Heart right ventricle (tissue), 16 donors: ENCODE measurements around the gene SLC39A5. TPM values are rescaled to one million over a fixed set of nuclear protein-coding genes. Genes with fewer than 3 reads are reported as not detected.
A peak's percentile ranks its signal among the peaks of the same experiment; 100 is the strongest.

Experiments used
- ATAC-seq, 8 donors: fragments of 200-7000 bp; cut with Tn5 transposase; one replicate each; pipeline ENCODE4 v1.9.1; 2020; ENCODE audit warnings: mild to moderate bottlenecking in 8 of 8, moderate library complexity in 8 of 8, moderate number of reproducible peaks in 1 of 8
- DNase-seq, 2 donors: peaks; one replicate each; pipeline ENCODE4 v3.0.0-alpha.2; 2020
- H3K27ac ChIP-seq, 10 donors: fragments of 200-600 bp; sonication (generic) in 2 of 10; one replicate each; pipeline versions ENCODE4 v1.5.0 to v1.8.0; 2020 to 2022; ENCODE audit warnings: mild to moderate bottlenecking in 3 of 10
- H3K27me3 ChIP-seq, 7 donors: fragments of 200-600 bp; one replicate each; pipeline ENCODE4 v1.8.0; 2021 to 2022; ENCODE audit warnings: mild to moderate bottlenecking in 2 of 7
- H3K36me3 ChIP-seq, 9 donors: fragments of 200-600 bp; sonication (generic) in 1 of 9; one replicate each; pipeline versions ENCODE4 v1.5.0 to v1.8.0; 2020 to 2022; ENCODE audit warnings: mild to moderate bottlenecking in 2 of 9
- H3K4me1 ChIP-seq, 9 donors: fragments of 200-600 bp; sonication (generic) in 1 of 9; one replicate each; pipeline versions ENCODE4 v1.5.0 to v1.8.0; 2020 to 2022; ENCODE audit warnings: mild to moderate bottlenecking in 4 of 9
- H3K4me3 ChIP-seq, 10 donors: fragments of 200-600 bp; sonication (generic) in 2 of 10; one replicate each; pipeline versions ENCODE4 v1.5.0 to v1.8.0; 2020 to 2022; ENCODE audit warnings: mild to moderate bottlenecking in 7 of 10, moderate library complexity in 2 of 10
- H3K9me3 ChIP-seq, 11 donors: fragments of 200-600 bp in 10 of 11; sonication (generic) in 2 of 11; one replicate each; pipeline versions ENCODE4 v1.5.0 to v1.8.0; 2013 to 2022; ENCODE audit warnings: mild to moderate bottlenecking in 2 of 11, control low read depth in 1 of 11, moderate library complexity in 1 of 11
- CTCF ChIP-seq, 9 donors: fragments of 200-600 bp; sonication (generic) in 2 of 9; IDR thresholded peaks; one replicate each; pipeline versions ENCODE4 v1.5.0 to v1.8.0; 2021 to 2022; ENCODE audit warnings: antibody characterized with exemption in 9 of 9, mild to moderate bottlenecking in 5 of 9, moderate library complexity in 1 of 9
- WGBS, 2 donors: extraction: QIAGEN DNeasy Blood & Tissue Kit; methylation state at CpG; one replicate each; pipeline ENCODE4 v1.1.7; 2013; ENCODE audit warnings: inconsistent platforms in 1 of 2; 5-methylcytosine and 5-hydroxymethylcytosine counted together
- intact Hi-C, 10 donors: fragments of 100-400 bp; cut with DNase I; formaldehyde crosslinking; loops; one replicate each; pipeline versions ENCODE4 v1.11.1 to v1.14.2; 2022
- polyA plus RNA-seq, 2 donors: library from polyadenylated mRNA; stranded (reverse); fragments of 200-250 nt; gene quantifications; one replicate each; pipeline ENCODE4 v1.2.3, GENCODE V29; 2013
- total RNA-seq, 10 donors: library from RNA; stranded (reverse); fragmentation: NEBNext Ultra II Directional in 3 of 10; extraction: Animal tissue kit (Norgen Biotek cat#: 25700) in 3 of 10; gene quantifications; one replicate each; pipeline versions ENCODE4 v1.2.1 to v1.2.4, GENCODE V29; 2021 to 2023
- donor health status: Arrhythmogenic right ventricular cardiomyopathy.
- donor health status: ischemic (EF 13 %, LVEDD 7.1; RV severe dilation, severe dysfunction).
- donor health status: healthy with polysubstance abuse.
- donor health status: DM: no; HTN: yes; CAD: no.
- donor health status: DM: no; HTN: no; CAD: no.
- donor health status: ischemic (EF 25% LVEDD 6.9; RV normal size, moderate dysfunction).
- donor health status: ischemic (EF 25% LVEDD 5.7; RV mildly dilated, moderate dysfunction).
- donor health status: healthy.
- donor health status: DM: yes; HTN: yes; CAD: no.
- donor health status: Ischemic cardiomyopathy.
- donor health status: ischemic (EF 35%, LVEDD 5.7; RV mildly dilated, moderate dysfunction).
- donor health status: nonischemic (EF 11% LVEDD 7.7; RV severe dilation, severe dysfunction).
- donor health status: DM: yes; HTN: yes; CAD: no.
- donor health status: PGD.
- donor health status: ischemic (EF 29% LVEDD 5.4; RV normal size, mild dysfunction).
- donor health status: nonischemic (EF 23%, LVEDD 6.1; RV moderate dilation, normal function).

Gene SLC39A5
- total and polyA plus RNA-seq, 12 donors = 0.20 to 0.59 TPM; not detected in 10

DNA sequence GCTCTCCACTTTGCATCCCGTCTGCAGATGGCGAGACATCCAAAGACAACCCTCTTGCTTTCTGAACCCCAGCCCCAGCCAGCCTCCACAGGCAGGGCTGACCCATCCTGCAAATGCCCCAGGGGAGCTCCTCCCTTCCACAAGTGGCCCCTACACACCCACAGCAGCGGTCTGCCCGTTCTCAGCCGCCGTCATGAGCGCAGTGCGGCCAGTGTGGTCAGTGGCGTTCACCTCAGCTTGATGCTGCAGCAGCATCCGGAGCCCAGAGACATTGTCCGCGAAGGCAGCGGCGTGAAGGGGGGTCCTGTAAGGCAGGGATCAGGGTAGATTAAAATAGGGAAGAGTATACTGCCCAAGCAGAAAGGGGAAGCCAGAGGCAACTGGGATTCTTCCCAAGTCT lies 14.6 kb downstream of the SLC39A5 start:
- peak overlapping the region in 1 of 10 donors; percentile 13 for H3K27ac ChIP-seq
- H3K36me3 ChIP-seq = peaks cover 0 to 100% (median 87%) of the 10 kb centered on the region in 9 donors
- peaks cover 0 to 15% (median 9%) of the 10 kb centered on the region in 9 donors for H3K4me1 ChIP-seq
- DNase-seq (no peak), ATAC-seq (peak in 1 of 8 donors; percentile 15)
- intact Hi-C loops = no loop called here
- 87 to 89% methylated on average over 14 of the region's 14 CpGs for WGBS, 2 donors
- TF ChIP-seq CTCF (IDR thresholded peaks at IDR 0.05) = no peak
- no peaks in the 10 kb centered on the region for H3K9me3 ChIP-seq
- no peak overlapping the region for H3K4me3 ChIP-seq
- no peaks in the 10 kb centered on the region for H3K27me3 ChIP-seq

- Histone ChIP-seq H3K4me3 (no peak overlapping the region), H3K9me3 (no peaks in the 10 kb centered on the region), H3K27me3 (no peaks in the 10 kb centered on the region), H3K36me3 (peaks cover 5 to 100% (median 92%) of the 10 kb centered on the region in 9 donors), H3K4me1 (peaks cover 0 to 15% (median 9%) of the 10 kb centered on the region in 9 donors), H3K27ac (no peak overlapping the region)
- no peak for TF ChIP-seq CTCF (IDR thresholded peaks at IDR 0.05)
- WGBS, 2 donors = 94 to 95% methylated on average over 16 of the region's 16 CpGs
- no peak for DNase-seq
- ATAC-seq = no peak
- intact Hi-C loops = no loop called here
These were observed 18.1 kb downstream of the SLC39A5 start for GRCh38 chr12:56247923-56248322.

GRCh38 chr12:56248711-56249110 lies 18.9 kb downstream of the SLC39A5 start:
- DNase-seq (no peak), ATAC-seq (no peak)
- Histone ChIP-seq H3K9me3 (no peaks in the 10 kb centered on the region), H3K27ac (no peak overlapping the region), H3K27me3 (no peaks in the 10 kb centered on the region), H3K4me1 (peaks cover 0 to 13% (median 8%) of the 10 kb centered on the region in 9 donors), H3K4me3 (no peak overlapping the region), H3K36me3 (peaks cover 12 to 100% (median 93%) of the 10 kb centered on the region in 9 donors)
- intact Hi-C loops = no loop called here
- TF ChIP-seq CTCF (IDR thresholded peaks at IDR 0.05) = no peak
- WGBS, 2 donors = 91 to 93% methylated on average over 8 of the region's 8 CpGs

DNA sequence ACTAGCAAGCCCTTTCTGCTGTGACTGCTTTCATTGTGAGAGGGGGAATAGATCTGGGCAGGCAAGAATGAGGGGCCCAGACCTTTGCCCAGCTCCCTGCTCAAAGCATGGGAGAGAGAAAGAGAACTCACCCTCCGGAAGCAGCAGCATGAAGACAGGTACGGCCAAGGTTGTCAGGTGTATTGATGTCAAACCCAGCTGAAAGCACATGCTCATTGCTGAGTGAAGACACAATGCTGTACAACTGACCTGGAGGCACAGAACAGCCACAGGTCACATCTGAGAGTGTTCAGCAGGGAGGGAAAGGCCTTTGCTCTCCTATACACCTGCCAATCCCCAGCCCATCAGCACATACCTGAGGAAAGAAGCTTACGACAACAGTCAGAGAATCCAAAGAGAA lies 22.8 kb downstream of the SLC39A5 start:
- ATAC-seq (no peak), DNase-seq (no peak)
- TF ChIP-seq CTCF (IDR thresholded peaks at IDR 0.05) = no peak
- WGBS, 2 donors = 94 to 98% methylated on average over 3 of the region's 3 CpGs
- H3K9me3 ChIP-seq = no peaks in the 10 kb centered on the region
- H3K4me1 ChIP-seq = peaks cover 7 to 20% (median 14%) of the 10 kb centered on the region in 9 donors
- H3K27ac ChIP-seq = no peak overlapping the region
- H3K36me3 ChIP-seq = peaks cover 9 to 94% (median 79%) of the 10 kb centered on the region in 9 donors
- no peak overlapping the region for H3K4me3 ChIP-seq
- H3K27me3 ChIP-seq = no peaks in the 10 kb centered on the region
- intact Hi-C loops = no loop called here
